Right ventricle myocardium superior (tissue), 1 donor: ENCODE data around the gene TMEM131. TPM values are rescaled to one million over a fixed set of nuclear protein-coding genes. Genes with fewer than 3 reads are reported as not detected.

Source experiments
- ATAC-seq: fragments of 200-7000 bp; cut with Tn5 transposase; one replicate; pipeline ENCODE4 v1.9.1; 2020; ENCODE audit warnings: mild to moderate bottlenecking; ENCODE audit not compliant: poor library complexity
- DNase-seq: peaks from one replicate; pipeline ENCODE4 v3.0.0-alpha.2; 2020
- intact Hi-C: fragments of 100-400 bp; cut with DNase I; formaldehyde crosslinking; loops from one replicate; pipeline ENCODE4 v1.11.2; 2022
- total RNA-seq: library from RNA; stranded (reverse); fragmentation: NEBNext Ultra II Directional; extraction: Animal tissue kit (Norgen Biotek cat#: 25700); gene quantifications from one replicate; pipeline ENCODE4 v1.2.1, GENCODE V29; 2021
- donor health status: DM: no; HTN: yes; CAD: no; lungs with severe emphysema.

TMEM131 gene
- total RNA-seq, 1 donor from 2014 or later: 26.7 TPM

- intact Hi-C loops: no loop called here
- no peak for DNase-seq
- no peak for ATAC-seq
Observed at GRCh38 chr2:97765933-97766332, 229.8 kb downstream of the TMEM131 start.

- intact Hi-C loops: no loop called here
- ATAC-seq (no peak), DNase-seq (no peak)
Observed at GRCh38 chr2:97764559-97765263, 231.0 kb downstream of the TMEM131 start.

DNA sequence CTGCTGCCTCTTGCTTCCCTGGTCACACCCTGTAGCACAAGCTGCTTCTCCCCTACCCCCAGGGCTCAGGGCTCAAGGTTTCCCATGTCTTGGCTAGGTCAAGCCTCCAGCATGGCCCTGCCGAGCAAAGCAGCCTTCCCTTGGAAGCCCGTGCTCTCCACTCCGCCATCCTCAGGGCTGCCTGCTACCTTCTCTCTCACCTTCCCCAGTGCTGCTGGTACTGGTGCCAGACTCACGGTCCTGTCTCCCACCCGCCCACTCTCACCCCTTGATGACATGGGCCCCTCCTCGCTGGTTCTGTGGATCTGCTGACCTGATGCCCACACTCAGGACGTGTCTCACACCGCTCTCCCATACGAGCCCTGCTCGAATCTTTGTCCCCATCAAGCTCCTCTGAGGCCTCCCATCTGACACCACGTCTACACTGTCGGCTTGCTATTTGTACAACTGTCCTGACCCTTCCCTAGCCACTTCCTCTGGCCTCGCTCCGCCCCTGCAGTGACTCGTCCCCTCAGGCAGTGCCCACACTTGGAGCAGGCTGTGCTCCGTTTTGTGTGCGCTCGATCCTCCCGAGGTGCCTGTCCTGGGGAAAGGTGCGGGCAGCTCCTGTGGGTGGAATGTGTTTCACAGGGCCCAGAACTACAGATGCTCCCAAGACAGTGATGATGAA is 232.4 kb downstream of the TMEM131 start:
- ATAC-seq (no peak), DNase-seq (no peak)
- intact Hi-C loops: no loop called here

GRCh38 chr2:97761192-97761591 is 234.6 kb downstream of the TMEM131 start:
- ATAC-seq (no peak), DNase-seq (no peak)
- intact Hi-C loops: no loop called here

DNA sequence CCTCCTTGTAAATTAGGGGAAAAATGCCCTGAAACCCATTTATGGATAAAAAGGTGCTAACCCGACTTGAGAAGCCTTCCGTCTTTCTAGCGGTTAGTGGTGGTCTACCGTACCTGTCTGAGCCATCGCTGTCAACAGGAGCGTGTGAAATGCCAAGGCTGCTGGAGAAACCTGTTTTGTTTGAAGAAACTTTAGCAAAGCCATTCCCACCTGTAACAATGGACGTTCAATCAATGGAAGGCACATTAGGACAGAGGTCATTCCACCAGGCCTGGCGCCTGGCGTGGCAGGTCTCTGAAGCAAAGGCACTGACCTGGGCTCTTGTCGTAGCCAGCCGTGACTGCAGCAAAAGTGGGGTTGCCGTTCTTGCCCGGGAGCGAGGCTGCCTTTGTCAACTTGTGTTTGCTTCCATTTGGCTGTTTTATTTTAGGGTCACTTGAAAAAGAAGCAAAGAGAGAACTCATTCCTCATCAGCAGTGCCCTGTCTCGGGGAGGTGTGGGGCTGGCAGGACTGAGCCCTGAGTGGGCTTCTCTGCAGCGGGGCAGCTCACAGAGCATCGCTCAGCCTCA is 235.2 kb downstream of the TMEM131 start:
- intact Hi-C loops: no loop called here
- DNase-seq (no peak), ATAC-seq (no peak)

- DNase-seq: no peak
- intact Hi-C loops: no loop called here
- ATAC-seq: no peak
Observed at GRCh38 chr2:97759727-97760407, 235.9 kb downstream of the TMEM131 start.

DNA sequence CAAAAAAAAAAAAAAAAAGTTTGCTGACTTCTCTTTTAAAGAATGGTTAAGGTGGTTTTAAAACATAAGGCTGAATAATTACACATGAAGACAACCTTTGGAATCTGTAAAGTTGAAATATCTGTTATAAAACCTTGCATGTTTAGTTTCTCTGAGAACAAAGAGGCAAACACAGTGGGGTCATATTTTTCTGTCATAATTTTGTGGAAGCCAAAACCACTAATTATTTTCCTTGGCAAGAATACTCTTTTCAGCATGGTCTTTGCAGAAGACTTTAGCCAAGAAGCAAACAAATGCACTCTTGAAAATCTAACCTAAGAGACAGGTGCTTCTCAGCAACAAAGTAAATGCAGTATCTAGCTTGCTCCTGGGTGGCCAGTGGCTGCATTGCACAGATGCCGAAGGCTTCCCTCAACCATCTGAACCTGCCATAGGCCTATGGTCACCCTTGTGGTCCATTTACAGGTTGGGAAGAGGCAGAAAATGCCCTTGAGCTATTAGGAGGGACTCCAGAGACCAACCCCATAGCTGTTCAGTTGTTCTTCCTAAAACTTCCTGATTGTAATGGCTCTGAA is 237.5 kb downstream of the TMEM131 start:
- intact Hi-C loops: no loop called here

DNA sequence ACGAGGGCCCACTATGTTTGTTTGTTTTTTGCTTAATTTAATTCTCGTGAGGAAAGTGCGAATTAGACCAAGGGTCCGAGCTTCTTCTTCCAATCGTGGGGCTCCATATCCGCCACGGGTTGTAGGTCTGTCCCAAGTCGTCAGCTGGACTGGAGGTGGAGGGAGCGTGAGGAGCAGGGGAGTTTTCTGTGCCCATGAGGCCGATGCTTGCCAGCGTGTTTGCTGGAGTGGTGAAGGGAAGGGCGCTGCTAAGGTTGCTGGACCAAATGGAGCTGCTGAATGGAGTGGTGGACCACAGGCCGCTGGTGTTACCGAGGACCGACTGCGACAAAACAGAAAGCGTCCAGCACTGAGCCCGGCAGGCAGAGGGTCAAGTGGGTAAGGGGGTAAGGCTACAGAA is 238.7 kb downstream of the TMEM131 start:
- no peak for ATAC-seq
- no peak for DNase-seq
- intact Hi-C loops: no loop called here

More for the DNA sequence above, 237.5 kb downstream of the TMEM131 start:
- ATAC-seq: no peak
- DNase-seq: no peak

- ATAC-seq: no peak
- intact Hi-C loops: no loop called here
- no peak for DNase-seq
Observed at GRCh38 chr2:97755491-97755890, 240.3 kb downstream of the TMEM131 start.

DNA sequence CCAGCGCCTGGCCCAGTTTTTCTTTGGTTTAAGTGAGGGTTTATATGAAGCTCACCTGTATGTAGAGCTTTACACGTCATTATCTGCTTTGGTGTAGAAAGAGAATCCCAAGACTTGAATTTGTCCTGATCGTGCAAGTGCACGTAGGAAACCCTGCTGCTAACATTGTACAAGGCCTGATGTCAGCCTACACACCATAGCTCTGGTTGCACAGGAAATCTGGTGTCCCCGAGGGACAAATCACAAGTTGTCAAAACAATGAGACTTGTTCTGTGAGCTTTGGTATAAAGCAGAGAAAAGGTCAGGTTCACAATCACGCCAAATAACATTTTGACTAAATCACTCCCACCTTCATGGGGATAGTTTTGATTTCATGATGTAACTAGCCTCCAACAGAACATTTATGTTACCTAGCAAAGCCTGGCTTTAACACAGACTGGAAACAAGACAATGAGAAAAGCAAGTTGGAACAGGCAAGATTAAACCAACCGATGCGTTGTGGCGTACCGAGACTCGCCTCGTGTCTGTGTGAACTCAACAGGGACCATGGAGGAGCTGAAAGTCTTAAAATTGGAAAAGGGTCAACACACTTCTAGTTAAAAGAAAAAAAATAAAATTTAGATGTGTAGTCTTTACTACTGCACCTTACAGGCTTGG is 240.9 kb downstream of the TMEM131 start:
- intact Hi-C loops: no loop called here
- DNase-seq (no peak), ATAC-seq (no peak)

GRCh38 chr2:97752342-97753334 is 243.1 kb downstream of the TMEM131 start:
- no peak for DNase-seq
- intact Hi-C loops: no loop called here
- no peak for ATAC-seq

- intact Hi-C loops: no loop called here
- DNase-seq (no peak), ATAC-seq (peak; percentile 92)
Observed at GRCh38 chr2:97751752-97752151, 244.0 kb downstream of the TMEM131 start.

- DNase-seq (no peak), ATAC-seq (no peak)
- intact Hi-C loops: no loop called here
Observed at GRCh38 chr2:97750017-97750416, 245.7 kb downstream of the TMEM131 start.

GRCh38 chr2:97749581-97749980 is 246.2 kb downstream of the TMEM131 start:
- ATAC-seq: no peak

DNA sequence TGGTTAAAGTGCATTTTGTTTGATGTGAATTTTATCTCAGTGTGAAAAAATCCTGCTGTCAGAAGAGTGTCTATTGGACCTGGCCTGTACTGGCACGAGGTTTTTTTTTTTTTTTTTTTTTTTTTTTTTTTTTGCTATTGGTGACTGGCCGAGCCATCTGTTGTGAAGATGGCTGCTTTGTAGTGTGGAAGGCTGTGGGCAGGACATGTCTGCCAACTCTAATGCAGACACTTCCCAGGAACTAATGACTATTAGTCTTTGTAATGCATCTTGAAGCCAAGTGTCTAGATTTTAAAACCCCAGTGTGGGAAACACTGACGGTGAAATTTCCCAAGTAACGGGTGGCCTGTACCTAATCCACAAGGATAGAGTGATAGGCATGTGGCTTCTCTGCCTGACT is 248.0 kb downstream of the TMEM131 start:
- DNase-seq (no peak), ATAC-seq (no peak)
- intact Hi-C loops: no loop called here

More at GRCh38 chr2:97749581-97749980, 246.2 kb downstream of the TMEM131 start:
- no peak for DNase-seq
- intact Hi-C loops: no loop called here

DNA sequence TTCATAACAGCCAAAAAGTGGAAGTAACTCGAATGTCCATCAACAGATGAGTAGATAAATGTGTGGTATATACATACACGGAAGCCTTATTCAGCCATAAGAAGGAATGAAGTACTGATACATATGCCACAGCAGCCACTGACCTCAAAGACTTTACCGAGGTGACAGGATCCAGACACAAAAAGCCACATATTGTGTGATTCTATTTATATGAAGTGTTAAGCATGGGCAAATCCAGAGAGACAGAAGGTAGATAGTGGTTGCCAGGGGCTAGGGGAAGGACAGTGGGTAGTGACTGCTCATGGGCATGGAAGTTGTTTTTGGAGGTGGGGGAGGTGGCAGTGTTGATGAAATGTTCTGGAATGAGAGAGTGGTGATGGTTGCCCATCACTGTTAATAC is 248.5 kb downstream of the TMEM131 start:
- no peak for ATAC-seq
- intact Hi-C loops: no loop called here
- DNase-seq: no peak

GRCh38 chr2:97745474-97746174 is 250.1 kb downstream of the TMEM131 start:
- no peak for DNase-seq
- intact Hi-C loops: no loop called here
- ATAC-seq: no peak
